Hepatocyte (in vitro differentiated cells): ENCODE measurements around the gene DIPK1A. TPM values are rescaled to one million over a fixed set of nuclear protein-coding genes. Genes with fewer than 3 reads are reported as not detected.

ENCODE experiments used
- DNase-seq: peaks from one replicate; pipeline ENCODE4 v3.0.0-alpha.2; 2016; ENCODE audit warnings: low spot score
- H2AFZ ChIP-seq: fragments of 200-600 bp; sonication (generic); 2 replicates; pipeline ENCODE4 v1.6.0; 2016; ENCODE audit warnings: antibody characterized with exemption, mild to moderate bottlenecking
- H3K27ac ChIP-seq: fragments of 200-600 bp; sonication (generic); 2 replicates; pipeline ENCODE4 v1.5.1; 2016; ENCODE audit warnings: mild to moderate bottlenecking
- H3K27me3 ChIP-seq: fragments of 200-600 bp; sonication (generic); 2 replicates; pipeline ENCODE4 v1.6.1; 2016
- H3K36me3 ChIP-seq: fragments of 200-600 bp; sonication (generic); replicated peaks from 2 replicates; pipeline ENCODE4 v1.5.1; 2016; ENCODE audit warnings: low read depth; ENCODE audit not compliant: insufficient read depth
- H3K4me1 ChIP-seq: fragments of 200-600 bp; sonication (generic); 2 replicates; pipeline ENCODE4 v1.5.1; 2016; ENCODE audit warnings: mild to moderate bottlenecking, moderate library complexity; ENCODE audit not compliant: insufficient read depth
- H3K4me2 ChIP-seq: fragments of 200-600 bp; sonication (generic); 2 replicates; pipeline ENCODE4 v1.6.0; 2016
- H3K4me3 ChIP-seq: fragments of 200-600 bp; sonication (generic); 2 replicates; pipeline ENCODE4 v1.5.1; 2016; ENCODE audit warnings: mild to moderate bottlenecking
- H3K79me2 ChIP-seq: fragments of 200-600 bp; sonication (generic); 2 replicates; pipeline ENCODE4 v1.6.0; 2017; ENCODE audit warnings: mild to moderate bottlenecking
- H3K9me2 ChIP-seq: fragments of 200-600 bp; sonication (generic); replicated peaks from 2 replicates; pipeline ENCODE4 v1.6.0; 2017; ENCODE audit warnings: mild to moderate bottlenecking; ENCODE audit not compliant: insufficient read depth
- H3K9me3 ChIP-seq: fragments of 200-600 bp; sonication (generic); 2 replicates; pipeline ENCODE4 v1.5.1; 2016; ENCODE audit warnings: low read depth, mild to moderate bottlenecking
- H4K20me1 ChIP-seq: fragments of 200-600 bp; sonication (generic); 2 replicates; pipeline ENCODE4 v1.6.0; 2016; ENCODE audit warnings: mild to moderate bottlenecking; ENCODE audit not compliant: insufficient read depth, poor library complexity, severe bottlenecking
- EZH2 ChIP-seq: fragments of 200-600 bp; sonication (generic); IDR thresholded peaks from 2 replicates; pipeline ENCODE4 v1.6.1; 2016; ENCODE audit warnings: antibody characterized with exemption, mild to moderate bottlenecking, borderline replicate concordance
- EZH2phosphoT487 ChIP-seq: fragments of 200-600 bp; sonication (generic); IDR thresholded peaks from one replicate; pipeline ENCODE4 v1.6.1; 2018; ENCODE audit warnings: antibody characterized with exemption, mild to moderate bottlenecking, low read depth, moderate library complexity; ENCODE audit not compliant: unreplicated experiment, severe bottlenecking
- WGBS: methylation state at CpG from one replicate; pipeline ENCODE4 v1.1.6; 2016; ENCODE audit warnings: low lambda C conversion rate; ENCODE audit errors: missing lambda C conversion rate; 5-methylcytosine and 5-hydroxymethylcytosine counted together
- polyA plus RNA-seq: library from polyadenylated mRNA; unstranded; fragments of >200 nt; fragmentation: Nextera tagmentation; extraction: Ambion mirVana; gene quantifications from 2 replicates; pipeline ENCODE4 v1.2.1, GENCODE V29; 2016
- total RNA-seq: library from RNA; depleted of rRNA; stranded (reverse); fragments of >200 nt; gene quantifications from 2 replicates; pipeline ENCODE4 v1.2.3, GENCODE V29; 2014
- TF ChIP-seq, protein P1 (sequence below): fragments of 200-600 bp; sonication (generic); IDR thresholded peaks from 2 replicates; pipeline ENCODE4 v1.5.1; 2016; ENCODE audit warnings: antibody characterized with exemption, mild to moderate bottlenecking; ENCODE audit not compliant: poor library complexity

DIPK1A gene
- total and polyA plus RNA-seq, 2 experiments from 2014 or later: 18.0 to 19.7 TPM

GRCh38 chr1:93000751-93001175 lies 39.5 kb upstream of the DIPK1A start:
- H2AFZ ChIP-seq: no peak overlapping the region
- no peaks in the 10 kb centered on the region for H3K9me2 ChIP-seq
- no peaks in the 10 kb centered on the region for H3K79me2 ChIP-seq
- no peak overlapping the region for H3K4me2 ChIP-seq
- DNase-seq: no peak
- WGBS: 6% methylated on average over 2 of the region's 2 CpGs
- H3K27me3 ChIP-seq: no peaks in the 10 kb centered on the region
- no peaks in the 10 kb centered on the region for H3K36me3 ChIP-seq
- H3K4me1 ChIP-seq: no peaks in the 10 kb centered on the region
- H4K20me1 ChIP-seq: no peaks in the 10 kb centered on the region
- H3K27ac ChIP-seq: no peak overlapping the region
- no peak overlapping the region for H3K4me3 ChIP-seq
- no peaks in the 10 kb centered on the region for H3K9me3 ChIP-seq
- TF ChIP-seq EZH2phosphoT487 (no peak), EZH2 (no peak)
- TF ChIP-seq, protein P1, sequence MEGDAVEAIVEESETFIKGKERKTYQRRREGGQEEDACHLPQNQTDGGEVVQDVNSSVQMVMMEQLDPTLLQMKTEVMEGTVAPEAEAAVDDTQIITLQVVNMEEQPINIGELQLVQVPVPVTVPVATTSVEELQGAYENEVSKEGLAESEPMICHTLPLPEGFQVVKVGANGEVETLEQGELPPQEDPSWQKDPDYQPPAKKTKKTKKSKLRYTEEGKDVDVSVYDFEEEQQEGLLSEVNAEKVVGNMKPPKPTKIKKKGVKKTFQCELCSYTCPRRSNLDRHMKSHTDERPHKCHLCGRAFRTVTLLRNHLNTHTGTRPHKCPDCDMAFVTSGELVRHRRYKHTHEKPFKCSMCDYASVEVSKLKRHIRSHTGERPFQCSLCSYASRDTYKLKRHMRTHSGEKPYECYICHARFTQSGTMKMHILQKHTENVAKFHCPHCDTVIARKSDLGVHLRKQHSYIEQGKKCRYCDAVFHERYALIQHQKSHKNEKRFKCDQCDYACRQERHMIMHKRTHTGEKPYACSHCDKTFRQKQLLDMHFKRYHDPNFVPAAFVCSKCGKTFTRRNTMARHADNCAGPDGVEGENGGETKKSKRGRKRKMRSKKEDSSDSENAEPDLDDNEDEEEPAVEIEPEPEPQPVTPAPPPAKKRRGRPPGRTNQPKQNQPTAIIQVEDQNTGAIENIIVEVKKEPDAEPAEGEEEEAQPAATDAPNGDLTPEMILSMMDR: no peak

- WGBS: 19% methylated on average over 2 of the region's 2 CpGs
- Histone ChIP-seq H3K9me3 (no peaks in the 10 kb centered on the region), H3K36me3 (no peaks in the 10 kb centered on the region), H3K4me1 (no peaks in the 10 kb centered on the region), H2AFZ (no peak overlapping the region), H3K27me3 (no peaks in the 10 kb centered on the region), H3K4me2 (no peak overlapping the region), H3K4me3 (no peak overlapping the region), H3K79me2 (no peaks in the 10 kb centered on the region), H3K9me2 (no peaks in the 10 kb centered on the region), H4K20me1 (no peaks in the 10 kb centered on the region), H3K27ac (no peak overlapping the region)
- TF ChIP-seq EZH2phosphoT487: no peak
- DNase-seq: no peak
Measured at GRCh38 chr1:93000291-93000690, 39.0 kb upstream of the DIPK1A start.

DNA sequence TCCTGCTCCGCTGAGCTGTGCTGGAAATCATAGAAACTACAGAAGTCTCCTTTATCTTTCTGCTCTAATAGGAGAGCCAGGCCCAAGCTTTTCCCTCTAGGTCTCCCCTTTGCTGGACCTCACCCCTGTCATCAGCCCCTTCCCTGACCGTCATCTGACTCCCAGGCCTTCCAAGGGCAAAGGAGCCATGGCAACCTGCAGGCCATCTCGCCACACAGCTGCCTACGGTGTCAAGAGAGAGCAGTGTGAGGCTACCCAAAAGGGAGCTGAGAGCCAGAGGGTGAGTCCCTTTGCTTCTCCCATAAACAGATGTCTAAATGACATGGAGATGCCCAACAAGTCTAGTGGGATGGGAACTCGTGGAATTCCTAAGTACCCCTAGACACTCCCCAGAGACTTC lies 37.6 kb upstream of the DIPK1A start:
- H4K20me1 ChIP-seq: no peaks in the 10 kb centered on the region
- TF ChIP-seq, protein P1: no peak
- TF ChIP-seq EZH2phosphoT487 (no peak), EZH2 (no peak)
- H3K36me3 ChIP-seq: no peaks in the 10 kb centered on the region
- H3K27ac ChIP-seq: no peak overlapping the region
- H3K9me3 ChIP-seq: no peaks in the 10 kb centered on the region
- WGBS: 95% methylated on average over 5 of the region's 5 CpGs
- H3K4me3 ChIP-seq: no peak overlapping the region
- H2AFZ ChIP-seq: no peak overlapping the region
- no peaks in the 10 kb centered on the region for H3K27me3 ChIP-seq
- H3K79me2 ChIP-seq: no peaks in the 10 kb centered on the region
- H3K4me2 ChIP-seq: no peak overlapping the region
- H3K4me1 ChIP-seq: no peaks in the 10 kb centered on the region
- DNase-seq: no peak
- H3K9me2 ChIP-seq: no peaks in the 10 kb centered on the region

GRCh38 chr1:92995441-92996430 lies 34.5 kb upstream of the DIPK1A start:
- H3K4me1 ChIP-seq: no peaks in the 10 kb centered on the region
- H3K9me3 ChIP-seq: no peaks in the 10 kb centered on the region
- no peaks in the 10 kb centered on the region for H4K20me1 ChIP-seq
- no peak overlapping the region for H3K4me3 ChIP-seq
- WGBS: 67% methylated on average over 8 of the region's 8 CpGs
- no peak overlapping the region for H2AFZ ChIP-seq
- peak overlapping the region; percentile 31 for H3K4me2 ChIP-seq
- DNase-seq: peak; percentile 35
- H3K9me2 ChIP-seq: no peaks in the 10 kb centered on the region
- no peak for TF ChIP-seq EZH2
- peak overlapping the region; percentile 42 for H3K27ac ChIP-seq
- H3K36me3 ChIP-seq: no peaks in the 10 kb centered on the region
- H3K27me3 ChIP-seq: no peaks in the 10 kb centered on the region
- no peaks in the 10 kb centered on the region for H3K79me2 ChIP-seq
